Aorta (tissue), 5 donors: ENCODE measurements around the gene BMAL1. TPM values are rescaled to one million over a fixed set of nuclear protein-coding genes. Genes with fewer than 3 reads are reported as not detected.
"Not testable (repeated sequence)": the region's sequence is repeated elsewhere in the genome, so short reads cannot be mapped to it uniquely, and the experiment has no call there.

Source experiments
- ATAC-seq: fragments of 200-7000 bp; cut with Tn5 transposase; one replicate; pipeline ENCODE4 v1.9.1; 2022; ENCODE audit warnings: moderate library complexity; ENCODE audit not compliant: low FRiP score
- DNase-seq, 2 donors: peaks; one replicate each; pipeline ENCODE4 v3.0.0-alpha.2; 2020
- H3K27ac ChIP-seq, 2 donors: one replicate each; pipeline ENCODE4 v1.5.1; 2013; ENCODE audit warnings: low read length in 2 of 2, mild to moderate bottlenecking in 2 of 2, moderate library complexity in 2 of 2, control low read depth in 1 of 2, inconsistent platforms in 1 of 2, low read depth in 1 of 2
- H3K27me3 ChIP-seq, 2 donors: one replicate each; pipeline ENCODE4 v1.6.1; 2013; ENCODE audit warnings: control low read depth in 1 of 2, low read length in 1 of 2, mild to moderate bottlenecking in 1 of 2, moderate library complexity in 1 of 2; ENCODE audit not compliant: insufficient read depth in 2 of 2, control insufficient read depth in 1 of 2
- H3K36me3 ChIP-seq, 2 donors: one replicate each; pipeline ENCODE4 v1.6.1; 2013; ENCODE audit warnings: control low read depth in 1 of 2, low read length in 1 of 2, mild to moderate bottlenecking in 1 of 2; ENCODE audit not compliant: insufficient read depth in 2 of 2, control insufficient read depth in 1 of 2
- H3K4me1 ChIP-seq, 2 donors: one replicate each; pipeline ENCODE4 v1.6.1; 2013; ENCODE audit warnings: low read length in 2 of 2, control low read depth in 1 of 2, mild to moderate bottlenecking in 1 of 2, moderate library complexity in 1 of 2; ENCODE audit not compliant: insufficient read depth in 2 of 2, control insufficient read depth in 1 of 2
- H3K4me3 ChIP-seq, 2 donors: one replicate each; pipeline ENCODE4 v1.5.1; 2013; ENCODE audit warnings: low read length in 2 of 2, control low read depth in 1 of 2, mild to moderate bottlenecking in 1 of 2
- H3K9me3 ChIP-seq: one replicate; pipeline ENCODE4 v1.6.1; 2013; ENCODE audit warnings: mild to moderate bottlenecking, low read length; ENCODE audit not compliant: control insufficient read depth
- WGBS, 2 donors: extraction: QIAGEN DNeasy Blood & Tissue Kit; methylation state at CpG; one replicate each; pipeline ENCODE4 v1.1.7; 2013; 5-methylcytosine and 5-hydroxymethylcytosine counted together
- intact Hi-C, 2 donors: fragments of 100-400 bp; cut with DNase I; formaldehyde crosslinking; loops; one replicate each; pipeline versions ENCODE4 v1.14.2 to v1.15.0; 2022
- polyA plus RNA-seq, 2 donors: library from polyadenylated mRNA; stranded (reverse); fragments of 200-250 nt; gene quantifications; one replicate each; pipeline ENCODE4 v1.2.3, GENCODE V29; 2013
- total RNA-seq, 2 donors: library from RNA; stranded (reverse); fragmentation: NEBNext Ultra II Directional; extraction: Animal tissue kit (Norgen Biotek cat#: 25700); gene quantifications; one replicate each; pipeline ENCODE4 v1.2.1, GENCODE V29; 2021
- donor health status: healthy with polysubstance abuse.
- donor health status: Bipolar disorder and iron deficiency.
- donor health status: DM: no; HTN: no; CAD: no.
- donor health status: DM: no; HTN: no; CAD: no.
- donor health status: DM: yes; HTN: yes; CAD: no.

The BMAL1 gene
- total and polyA plus RNA-seq, 4 donors, result 11.7 to 38.4 (median 30.3) TPM

DNA sequence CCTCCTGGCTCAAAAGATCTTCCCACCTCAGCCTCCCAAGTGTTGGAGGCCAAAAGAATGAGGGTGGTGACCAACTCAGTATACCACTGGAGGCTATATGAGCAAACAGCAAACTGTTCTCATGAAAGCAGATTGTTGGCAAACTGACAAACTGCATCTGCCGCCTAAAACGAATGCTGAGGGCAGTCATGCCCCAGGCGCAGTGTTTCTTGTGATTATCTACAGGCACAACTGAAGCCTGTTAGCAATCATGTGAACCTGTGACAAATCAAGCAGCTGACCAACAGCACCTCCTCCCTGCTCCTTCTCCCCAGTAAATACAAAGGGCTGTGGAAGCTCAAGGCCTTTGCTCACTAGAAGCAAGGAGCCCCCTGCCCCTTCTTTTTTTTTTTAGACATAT lies 137.6 kb downstream of the BMAL1 start:
- Histone ChIP-seq H3K4me1 (no peaks in the 10 kb centered on the region), H3K27me3 (no peaks in the 10 kb centered on the region), H3K36me3 (peaks cover 0 to 6% of the 10 kb centered on the region in 2 donors), H3K27ac (no peak overlapping the region), H3K4me3 (no peak overlapping the region), H3K9me3 (no peaks in the 10 kb centered on the region)
- WGBS, 2 donors, result 76 to 81% methylated on average over 3 of the region's 3 CpGs
- no peak for DNase-seq
- intact Hi-C loops, result no loop called here
- ATAC-seq, result no peak

DNA sequence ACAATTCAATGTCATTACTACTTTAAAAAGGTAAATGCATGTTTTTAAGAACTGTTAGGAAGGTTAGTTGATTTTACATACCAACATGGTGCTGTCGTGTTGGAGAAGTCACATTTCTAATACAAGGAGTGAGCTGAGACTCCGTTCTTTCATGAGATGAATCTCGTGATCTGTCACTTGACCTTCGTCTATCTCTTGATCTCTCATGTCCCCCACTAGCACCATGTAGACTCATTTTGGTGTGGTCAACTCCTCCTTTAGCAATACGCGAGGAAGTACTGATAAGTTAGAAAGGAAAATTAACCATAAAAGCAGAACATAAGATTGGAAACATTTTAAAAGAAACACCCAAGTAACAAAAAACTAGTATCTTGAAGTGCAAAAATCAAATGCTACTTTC lies 144.0 kb downstream of the BMAL1 start:
- H3K4me1 ChIP-seq, result no peaks in the 10 kb centered on the region
- H3K36me3 ChIP-seq, result no peaks in the 10 kb centered on the region
- intact Hi-C loops, result no loop called here
- no peak overlapping the region for H3K27ac ChIP-seq
- H3K27me3 ChIP-seq, result no peaks in the 10 kb centered on the region
- no peaks in the 10 kb centered on the region for H3K9me3 ChIP-seq
- WGBS, 2 donors, result 91 to 93% methylated on average over 6 of the region's 6 CpGs
- H3K4me3 ChIP-seq, result no peak overlapping the region
- DNase-seq (no peak), ATAC-seq (no peak)

- WGBS, 2 donors, result 48 to 52% methylated on average over 6 of the region's 6 CpGs
- Histone ChIP-seq H3K4me1 (no peaks in the 10 kb centered on the region), H3K4me3 (no peak overlapping the region)
Observed at GRCh38 chr11:13423372-13423771, 145.8 kb downstream of the BMAL1 start.

GRCh38 chr11:13427440-13427839 lies 149.8 kb downstream of the BMAL1 start:
- intact Hi-C loops, result no loop called here
- no peak for ATAC-seq
- no peaks in the 10 kb centered on the region for H3K9me3 ChIP-seq

More at GRCh38 chr11:13423372-13423771, 145.8 kb downstream of the BMAL1 start:
- H3K9me3 ChIP-seq, result no peaks in the 10 kb centered on the region
- no peak for ATAC-seq
- H3K27ac ChIP-seq, result no peak overlapping the region
- intact Hi-C loops, result no loop called here
- H3K27me3 ChIP-seq, result no peaks in the 10 kb centered on the region
- H3K36me3 ChIP-seq, result no peaks in the 10 kb centered on the region
- no peak for DNase-seq

DNA sequence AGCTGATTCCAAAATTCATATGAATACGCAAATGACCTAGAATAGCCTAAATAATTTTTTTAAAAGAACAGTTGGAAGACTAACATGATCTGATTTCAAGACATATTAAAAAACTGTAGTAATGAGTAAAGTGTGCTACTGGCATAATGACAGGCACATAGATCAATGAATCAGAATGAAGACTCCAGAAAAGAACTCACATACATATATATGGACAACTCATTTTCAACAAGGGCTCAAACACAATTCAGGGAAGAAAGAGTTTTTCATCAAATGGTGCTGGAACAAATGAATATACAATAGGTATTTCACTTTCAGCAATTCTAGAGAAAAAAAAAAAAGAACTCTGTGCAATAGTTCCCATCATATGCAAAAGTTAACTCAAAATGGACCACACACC lies 151.7 kb downstream of the BMAL1 start:
- WGBS, 2 donors, result 97 to 99% methylated on average over 1 of the region's 1 CpG
- Histone ChIP-seq H3K27ac (no peak overlapping the region), H3K27me3 (no peaks in the 10 kb centered on the region), H3K9me3 (no peaks in the 10 kb centered on the region), H3K36me3 (no peaks in the 10 kb centered on the region), H3K4me1 (no peaks in the 10 kb centered on the region), H3K4me3 (no peak overlapping the region)
- DNase-seq, result no peak
- ATAC-seq, result no peak
- intact Hi-C loops, result no loop called here

More at GRCh38 chr11:13427440-13427839, 149.8 kb downstream of the BMAL1 start:
- Histone ChIP-seq H3K27ac (no peak overlapping the region), H3K36me3 (no peaks in the 10 kb centered on the region), H3K4me3 (no peak overlapping the region), H3K4me1 (no peaks in the 10 kb centered on the region), H3K27me3 (no peaks in the 10 kb centered on the region)
- DNase-seq, result no peak

DNA sequence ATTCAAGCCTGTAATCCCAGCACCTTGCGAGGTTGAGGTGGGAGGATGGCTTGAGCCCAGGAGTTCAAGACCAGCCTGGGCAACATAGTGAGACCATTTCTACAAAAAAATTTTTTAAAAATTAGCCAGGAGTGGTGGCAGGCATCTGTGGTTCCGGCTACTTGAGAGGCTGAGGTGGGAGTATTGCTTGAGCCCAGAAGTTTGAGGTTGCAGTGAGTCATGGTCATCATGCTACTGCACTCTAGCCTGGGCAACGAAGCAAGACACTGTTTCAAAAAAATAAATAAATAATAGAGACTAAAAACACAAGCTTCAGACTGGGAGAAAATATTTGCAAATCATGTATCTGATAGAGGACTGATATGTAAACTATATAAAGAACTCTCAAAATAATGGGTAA lies 152.2 kb downstream of the BMAL1 start:
- H3K9me3 ChIP-seq, result no peaks in the 10 kb centered on the region
- intact Hi-C loops, result no loop called here
- no peaks in the 10 kb centered on the region for H3K4me1 ChIP-seq
- no peak for DNase-seq
- no peaks in the 10 kb centered on the region for H3K27me3 ChIP-seq
- H3K4me3 ChIP-seq, result no peak overlapping the region
- 77 to 78% methylated on average over 3 of the region's 3 CpGs for WGBS, 2 donors
- ATAC-seq, result no peak
- no peaks in the 10 kb centered on the region for H3K36me3 ChIP-seq
- no peak overlapping the region for H3K27ac ChIP-seq

DNA sequence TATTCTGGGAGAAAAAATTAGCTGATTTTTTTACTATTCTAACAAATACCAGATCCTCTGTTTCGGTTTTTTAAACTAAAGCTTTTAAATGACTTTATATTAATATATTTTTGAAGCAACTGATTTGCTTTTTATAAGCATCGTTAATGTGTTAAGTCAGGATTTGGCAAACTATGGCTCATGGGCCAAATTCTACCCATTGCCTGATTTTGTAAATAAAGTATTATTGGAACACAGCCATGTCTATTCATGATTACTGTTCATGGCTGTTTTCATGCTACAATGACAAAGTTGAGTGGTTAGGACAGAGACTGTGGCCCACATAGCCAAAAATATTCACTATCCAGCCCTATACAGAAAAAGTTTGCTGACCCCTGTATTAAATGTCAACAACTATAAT lies 155.8 kb downstream of the BMAL1 start:
- no peak for ATAC-seq
- 80 to 84% methylated on average over 2 of the region's 2 CpGs for WGBS, 2 donors
- no peak for DNase-seq
- no peak overlapping the region for H3K27ac ChIP-seq
- H3K36me3 ChIP-seq, result no peaks in the 10 kb centered on the region
- H3K27me3 ChIP-seq, result no peaks in the 10 kb centered on the region
- no peak overlapping the region for H3K4me3 ChIP-seq
- H3K9me3 ChIP-seq, result no peaks in the 10 kb centered on the region
- H3K4me1 ChIP-seq, result peaks cover 0 to 3% of the 10 kb centered on the region in 2 donors
- intact Hi-C loops, result no loop called here

- H3K4me1 ChIP-seq, result peaks cover 0 to 3% of the 10 kb centered on the region in 2 donors
- no peaks in the 10 kb centered on the region for H3K27me3 ChIP-seq
- 90 to 93% methylated on average over 6 of the region's 6 CpGs for WGBS, 2 donors
- H3K9me3 ChIP-seq, result no peaks in the 10 kb centered on the region
- ATAC-seq (no peak), DNase-seq (no peak)
- no peaks in the 10 kb centered on the region for H3K36me3 ChIP-seq
- H3K4me3 ChIP-seq, result no peak overlapping the region
- intact Hi-C loops, result no loop called here
- no peak overlapping the region for H3K27ac ChIP-seq
Observed at GRCh38 chr11:13434247-13435205, 156.9 kb downstream of the BMAL1 start.

DNA sequence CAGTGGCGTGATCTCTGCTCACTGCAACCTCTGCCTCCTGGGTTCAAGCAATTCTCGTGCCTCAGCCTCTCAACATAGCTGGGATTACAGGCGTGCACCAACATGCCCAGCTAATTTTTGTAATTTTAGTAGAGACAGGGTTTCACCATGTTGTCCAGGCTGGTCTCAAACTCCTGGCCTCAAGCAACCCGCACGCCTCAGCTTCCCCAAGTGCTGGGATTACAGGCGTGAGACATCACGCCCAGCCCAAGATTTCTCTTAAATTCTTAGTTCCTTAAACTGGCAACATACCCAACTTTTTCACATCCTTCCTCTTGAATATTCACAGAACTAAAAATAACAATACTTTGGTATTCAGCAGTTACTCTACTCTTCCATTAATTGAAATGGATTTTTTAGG lies 159.2 kb downstream of the BMAL1 start:
- H3K27me3 ChIP-seq, H3K4me3 ChIP-seq, H3K27ac ChIP-seq, intact Hi-C loops, H3K4me1 ChIP-seq, H3K9me3 ChIP-seq, H3K36me3 ChIP-seq, ATAC-seq: not testable (repeated sequence)
- WGBS, 2 donors, result 96 to 98% methylated on average over 7 of the region's 7 CpGs
- peak in 1 of 2 donors; percentile 47 for DNase-seq
